Neural cell (in vitro differentiated cells): ENCODE data around the gene INMT. TPM values are rescaled to one million over a fixed set of nuclear protein-coding genes. Genes with fewer than 3 reads are reported as not detected.

Source experiments
- H2AFZ ChIP-seq: fragments of 200-600, 300-800 bp; sonication (generic), shearing (Covaris generic); 2 replicates; pipeline ENCODE4 v1.6.0; 2014; ENCODE audit warnings: low read depth, mild to moderate bottlenecking, antibody characterized with exemption, low read length, moderate library complexity
- H3F3A ChIP-seq: fragments of 200-600 bp; shearing (Covaris generic); 2 replicates; pipeline ENCODE4 v1.6.1; 2016; ENCODE audit warnings: mild to moderate bottlenecking, moderate library complexity, mixed read lengths, antibody characterized with exemption, low read length; ENCODE audit not compliant: insufficient read depth, poor library complexity, severe bottlenecking
- H3K27ac ChIP-seq: fragments of 200-600, 300-800 bp; sonication (generic), shearing (Covaris generic); 2 replicates; pipeline ENCODE4 v1.5.1; 2014; ENCODE audit warnings: mild to moderate bottlenecking, low read length, moderate library complexity
- H3K27me3 ChIP-seq: fragments of 300-800, 200-600 bp; sonication (generic), shearing (Covaris generic); 2 replicates; pipeline ENCODE4 v1.6.0; 2014; ENCODE audit warnings: mild to moderate bottlenecking, low read depth, low read length, moderate library complexity; ENCODE audit not compliant: insufficient read depth
- H3K36me3 ChIP-seq: fragments of 300-800, 200-600 bp; sonication (generic), shearing (Covaris generic); 2 replicates; pipeline ENCODE4 v1.5.1; 2014; ENCODE audit warnings: mild to moderate bottlenecking, antibody characterized with exemption, low read length, moderate library complexity; ENCODE audit not compliant: insufficient read depth
- H3K4me2 ChIP-seq: fragments of 300-800, 200-600 bp; sonication (generic), shearing (Covaris generic); 2 replicates; pipeline ENCODE4 v1.6.0; 2014; ENCODE audit warnings: mild to moderate bottlenecking, low read length
- H3K4me3 ChIP-seq: fragments of 300-800, 200-600 bp; sonication (generic), shearing (Covaris generic); 2 replicates; pipeline ENCODE4 v1.5.1; 2014; ENCODE audit warnings: mild to moderate bottlenecking, low read length, moderate library complexity
- H3K79me2 ChIP-seq: fragments of 200-600 bp; shearing (Covaris generic); replicated peaks from 2 replicates; pipeline ENCODE4 v1.6.0; 2014; ENCODE audit warnings: mild to moderate bottlenecking, low read length, moderate library complexity; ENCODE audit not compliant: insufficient read depth
- H3K9ac ChIP-seq: fragments of 300-800, 200-600 bp; sonication (generic), shearing (Covaris generic); 2 replicates; pipeline ENCODE4 v1.6.1; 2016; ENCODE audit warnings: mild to moderate bottlenecking, low read length, mixed read lengths
- H3K9me2 ChIP-seq: fragments of 200-600 bp; shearing (Covaris generic); 2 replicates; pipeline ENCODE4 v1.6.1; 2016; ENCODE audit warnings: mild to moderate bottlenecking, low read length, mixed read lengths; ENCODE audit not compliant: insufficient read depth
- H3K9me3 ChIP-seq: fragments of 200-600, 300-800 bp; sonication (generic), shearing (Covaris generic); 2 replicates; pipeline ENCODE4 v1.6.1; 2016; ENCODE audit warnings: mild to moderate bottlenecking, mixed run types, low read length, moderate library complexity, mixed read lengths
- H4K20me1 ChIP-seq: fragments of 200-600 bp; shearing (Covaris generic); 2 replicates; pipeline ENCODE4 v1.6.1; 2016; ENCODE audit warnings: mild to moderate bottlenecking, mixed run types; ENCODE audit not compliant: insufficient read depth
- EP300 ChIP-seq: fragments of 450-650 bp; conservative IDR thresholded peaks from 2 replicates; pipeline ENCODE4 v1.6.1; 2014; ENCODE audit warnings: antibody characterized with exemption, mild to moderate bottlenecking, moderate library complexity; ENCODE audit not compliant: poor library complexity, severe bottlenecking
- EZH2 ChIP-seq: fragments of 200-600, 300-800 bp; shearing (Covaris generic), sonication (generic); IDR thresholded peaks from 2 replicates; pipeline ENCODE4 v1.6.1; 2014; ENCODE audit warnings: antibody characterized with exemption, low read length, borderline replicate concordance, mild to moderate bottlenecking; ENCODE audit not compliant: insufficient read depth, poor library complexity, severe bottlenecking
- MXI1 ChIP-seq: fragments of 450-650 bp; conservative IDR thresholded peaks from 2 replicates; pipeline ENCODE4 v1.6.1; 2014; ENCODE audit warnings: antibody characterized with exemption, mild to moderate bottlenecking; ENCODE audit not compliant: poor library complexity, severe bottlenecking
- POLR2AphosphoS5 ChIP-seq: IDR thresholded peaks from 2 replicates; pipeline ENCODE4 v1.6.1; 2012
- RAD21 ChIP-seq: fragments of 450-650 bp; conservative IDR thresholded peaks from 2 replicates; pipeline ENCODE4 v1.6.1; 2014; ENCODE audit warnings: antibody characterized with exemption, mild to moderate bottlenecking, moderate library complexity
- SMC3 ChIP-seq: fragments of 450-650 bp; conservative IDR thresholded peaks from 2 replicates; pipeline ENCODE4 v1.6.1; 2014; ENCODE audit warnings: antibody characterized with exemption, mild to moderate bottlenecking, moderate library complexity; ENCODE audit not compliant: poor library complexity
- TAF1 ChIP-seq: IDR thresholded peaks from 2 replicates; pipeline ENCODE4 v1.6.1; 2012; ENCODE audit warnings: low read depth
- polyA plus RNA-seq: library from polyadenylated mRNA; depleted of rRNA; stranded (reverse); fragments of >200 nt; gene quantifications from 2 replicates; pipeline ENCODE4 v1.2.3, GENCODE V29; 2014
- TF ChIP-seq, protein P1 (sequence below): IDR thresholded peaks from 2 replicates; pipeline ENCODE4 v1.6.1; 2012; ENCODE audit warnings: borderline replicate concordance
- TF ChIP-seq, protein P2 (sequence below): fragments of 450-650 bp; IDR thresholded peaks from 2 replicates; pipeline ENCODE4 v1.5.1; 2014; ENCODE audit warnings: antibody characterized with exemption, mild to moderate bottlenecking, moderate library complexity; ENCODE audit not compliant: poor library complexity, severe bottlenecking

Gene INMT
- polyA plus RNA-seq, 1 donor from 2014 or later: 0.66 TPM

DNA sequence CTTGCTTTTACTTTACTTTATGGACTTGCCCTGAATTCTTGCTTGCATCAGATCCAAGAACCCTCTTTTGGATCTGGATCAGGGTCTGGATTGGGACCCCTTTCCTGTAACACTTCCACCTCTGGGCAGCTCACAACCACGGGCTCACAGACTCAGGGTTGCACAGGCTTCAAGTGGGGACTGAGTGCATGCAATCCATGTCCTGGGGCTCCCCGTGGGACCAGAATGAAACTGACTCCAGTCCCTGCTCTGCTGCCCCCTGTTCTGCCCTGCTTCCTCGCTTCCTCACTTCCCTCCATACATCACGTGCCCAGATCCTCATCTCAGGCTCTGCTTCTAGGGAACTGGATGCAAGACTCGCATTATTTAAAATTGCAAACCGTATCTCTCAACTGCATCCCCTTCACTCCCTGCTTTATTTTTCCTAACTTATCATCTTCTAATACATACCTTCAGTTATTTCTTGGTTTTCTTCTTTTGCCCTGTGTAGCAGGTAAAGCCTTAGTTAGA lies 23.3 kb upstream of the INMT start:
- H3K9me2 ChIP-seq: no peaks in the 10 kb centered on the region
- no peaks in the 10 kb centered on the region for H3K36me3 ChIP-seq
- no peaks in the 10 kb centered on the region for H3K9me3 ChIP-seq
- H3K27me3 ChIP-seq: no peaks in the 10 kb centered on the region
- H2AFZ ChIP-seq: no peak overlapping the region
- no peak overlapping the region for H3K9ac ChIP-seq
- no peak overlapping the region for H3K27ac ChIP-seq
- no peak for TF ChIP-seq EZH2
- TF ChIP-seq POLR2AphosphoS5: no peak
- no peak for TF ChIP-seq MXI1
- TF ChIP-seq SMC3: no peak
- TF ChIP-seq, protein P1, sequence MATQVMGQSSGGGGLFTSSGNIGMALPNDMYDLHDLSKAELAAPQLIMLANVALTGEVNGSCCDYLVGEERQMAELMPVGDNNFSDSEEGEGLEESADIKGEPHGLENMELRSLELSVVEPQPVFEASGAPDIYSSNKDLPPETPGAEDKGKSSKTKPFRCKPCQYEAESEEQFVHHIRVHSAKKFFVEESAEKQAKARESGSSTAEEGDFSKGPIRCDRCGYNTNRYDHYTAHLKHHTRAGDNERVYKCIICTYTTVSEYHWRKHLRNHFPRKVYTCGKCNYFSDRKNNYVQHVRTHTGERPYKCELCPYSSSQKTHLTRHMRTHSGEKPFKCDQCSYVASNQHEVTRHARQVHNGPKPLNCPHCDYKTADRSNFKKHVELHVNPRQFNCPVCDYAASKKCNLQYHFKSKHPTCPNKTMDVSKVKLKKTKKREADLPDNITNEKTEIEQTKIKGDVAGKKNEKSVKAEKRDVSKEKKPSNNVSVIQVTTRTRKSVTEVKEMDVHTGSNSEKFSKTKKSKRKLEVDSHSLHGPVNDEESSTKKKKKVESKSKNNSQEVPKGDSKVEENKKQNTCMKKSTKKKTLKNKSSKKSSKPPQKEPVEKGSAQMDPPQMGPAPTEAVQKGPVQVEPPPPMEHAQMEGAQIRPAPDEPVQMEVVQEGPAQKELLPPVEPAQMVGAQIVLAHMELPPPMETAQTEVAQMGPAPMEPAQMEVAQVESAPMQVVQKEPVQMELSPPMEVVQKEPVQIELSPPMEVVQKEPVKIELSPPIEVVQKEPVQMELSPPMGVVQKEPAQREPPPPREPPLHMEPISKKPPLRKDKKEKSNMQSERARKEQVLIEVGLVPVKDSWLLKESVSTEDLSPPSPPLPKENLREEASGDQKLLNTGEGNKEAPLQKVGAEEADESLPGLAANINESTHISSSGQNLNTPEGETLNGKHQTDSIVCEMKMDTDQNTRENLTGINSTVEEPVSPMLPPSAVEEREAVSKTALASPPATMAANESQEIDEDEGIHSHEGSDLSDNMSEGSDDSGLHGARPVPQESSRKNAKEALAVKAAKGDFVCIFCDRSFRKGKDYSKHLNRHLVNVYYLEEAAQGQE: no peak
- TF ChIP-seq, protein P2, sequence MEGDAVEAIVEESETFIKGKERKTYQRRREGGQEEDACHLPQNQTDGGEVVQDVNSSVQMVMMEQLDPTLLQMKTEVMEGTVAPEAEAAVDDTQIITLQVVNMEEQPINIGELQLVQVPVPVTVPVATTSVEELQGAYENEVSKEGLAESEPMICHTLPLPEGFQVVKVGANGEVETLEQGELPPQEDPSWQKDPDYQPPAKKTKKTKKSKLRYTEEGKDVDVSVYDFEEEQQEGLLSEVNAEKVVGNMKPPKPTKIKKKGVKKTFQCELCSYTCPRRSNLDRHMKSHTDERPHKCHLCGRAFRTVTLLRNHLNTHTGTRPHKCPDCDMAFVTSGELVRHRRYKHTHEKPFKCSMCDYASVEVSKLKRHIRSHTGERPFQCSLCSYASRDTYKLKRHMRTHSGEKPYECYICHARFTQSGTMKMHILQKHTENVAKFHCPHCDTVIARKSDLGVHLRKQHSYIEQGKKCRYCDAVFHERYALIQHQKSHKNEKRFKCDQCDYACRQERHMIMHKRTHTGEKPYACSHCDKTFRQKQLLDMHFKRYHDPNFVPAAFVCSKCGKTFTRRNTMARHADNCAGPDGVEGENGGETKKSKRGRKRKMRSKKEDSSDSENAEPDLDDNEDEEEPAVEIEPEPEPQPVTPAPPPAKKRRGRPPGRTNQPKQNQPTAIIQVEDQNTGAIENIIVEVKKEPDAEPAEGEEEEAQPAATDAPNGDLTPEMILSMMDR: no peak
- no peak for TF ChIP-seq EP300
- no peak overlapping the region for H3K4me3 ChIP-seq
- no peak overlapping the region for H3K4me2 ChIP-seq
- no peaks in the 10 kb centered on the region for H3K79me2 ChIP-seq
- H3F3A ChIP-seq: no peaks in the 10 kb centered on the region
- H4K20me1 ChIP-seq: no peaks in the 10 kb centered on the region

GRCh38 chr7:30729642-30730041 lies 22.3 kb upstream of the INMT start:
- Histone ChIP-seq H3K36me3 (no peaks in the 10 kb centered on the region), H3K4me3 (no peak overlapping the region), H3K27ac (no peak overlapping the region), H2AFZ (no peak overlapping the region), H3K27me3 (no peaks in the 10 kb centered on the region), H3K79me2 (no peaks in the 10 kb centered on the region), H3K9me3 (no peaks in the 10 kb centered on the region), H3K4me2 (no peak overlapping the region), H4K20me1 (no peaks in the 10 kb centered on the region), H3F3A (no peaks in the 10 kb centered on the region), H3K9me2 (no peaks in the 10 kb centered on the region), H3K9ac (no peak overlapping the region)
- TF ChIP-seq EZH2 (no peak), POLR2AphosphoS5 (no peak), MXI1 (no peak), SMC3 (no peak), TAF1 (no peak), EP300 (no peak), RAD21 (no peak)
- TF ChIP-seq, protein P2: no peak
- TF ChIP-seq, protein P1: no peak
